ENCODE data around the gene HS3ST3A1.

The HS3ST3A1 gene

DNA sequence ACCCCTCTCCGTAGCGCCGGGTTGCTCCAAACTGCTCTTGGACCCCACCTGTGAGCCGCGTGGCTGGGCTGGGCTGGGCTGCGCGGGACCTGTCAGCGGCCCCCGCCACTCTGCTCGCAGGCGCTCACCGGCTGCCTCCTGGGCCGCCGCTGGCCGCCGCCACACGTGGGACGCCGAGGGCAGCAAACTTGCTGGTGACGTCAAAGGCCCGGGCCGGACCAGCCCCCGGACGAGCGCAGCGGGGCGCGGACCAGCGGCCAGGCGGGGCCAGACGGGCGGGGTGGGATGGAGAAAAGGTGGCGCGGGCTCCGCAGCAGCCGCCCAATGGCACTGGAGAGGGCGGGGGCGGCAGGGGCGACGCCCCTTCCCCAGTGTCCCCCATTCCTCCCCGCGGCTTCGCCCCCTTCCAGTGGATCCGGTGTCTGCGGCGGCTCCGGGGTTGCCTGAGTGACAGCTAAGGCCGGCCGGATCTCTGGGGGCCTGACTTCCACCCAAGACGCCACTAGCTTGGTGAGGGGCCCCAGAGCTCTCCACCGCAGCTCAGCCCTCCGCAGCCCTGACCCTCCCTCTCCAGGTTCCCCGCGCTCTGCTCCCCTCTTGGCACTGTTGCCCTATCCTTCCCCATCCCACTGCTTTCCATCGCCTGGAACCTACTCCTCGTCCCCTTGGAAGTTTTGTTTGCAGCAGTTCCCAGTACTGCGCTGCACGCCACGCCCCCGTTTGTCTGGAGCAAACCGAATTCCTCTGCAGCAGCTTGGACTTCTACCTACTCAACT is at the start of gene HS3ST3A1:
TSS of gene HS3ST3A1 (minus strand) at position 154 of the 776 bp plus-strand sequence. CDS start 800 bp downstream, outside the sequence.
- DNase-seq = no peak

DNA sequence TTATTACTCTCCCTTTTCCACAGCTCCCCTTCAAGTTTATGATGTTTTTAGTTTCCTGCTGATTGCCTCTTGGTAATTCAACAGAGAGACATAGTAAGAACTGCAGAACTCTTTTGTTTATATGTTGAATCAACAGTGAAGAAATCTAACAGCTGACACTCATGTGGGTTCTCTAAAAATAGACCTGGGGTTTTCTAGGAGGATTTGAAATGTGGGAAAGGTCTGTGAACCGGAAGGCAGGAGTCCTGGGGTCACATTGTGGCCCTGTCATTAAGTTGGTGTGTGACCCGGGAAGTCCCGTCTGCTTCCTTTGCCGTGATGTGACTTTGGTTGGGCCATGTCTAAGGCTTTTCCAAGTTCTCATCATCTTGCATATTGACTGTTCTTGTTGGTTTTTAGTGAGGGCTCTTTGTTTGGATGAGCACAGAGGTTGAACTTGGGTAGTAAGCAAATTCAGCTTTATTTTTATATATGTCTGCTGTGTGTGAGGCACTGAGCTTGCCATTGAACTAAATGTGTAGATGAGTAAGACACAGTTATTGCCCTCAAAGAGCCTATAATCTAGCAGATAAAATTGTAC is 48.5 kb upstream of the HS3ST3A1 start:
- DNase-seq = no peak

DNA sequence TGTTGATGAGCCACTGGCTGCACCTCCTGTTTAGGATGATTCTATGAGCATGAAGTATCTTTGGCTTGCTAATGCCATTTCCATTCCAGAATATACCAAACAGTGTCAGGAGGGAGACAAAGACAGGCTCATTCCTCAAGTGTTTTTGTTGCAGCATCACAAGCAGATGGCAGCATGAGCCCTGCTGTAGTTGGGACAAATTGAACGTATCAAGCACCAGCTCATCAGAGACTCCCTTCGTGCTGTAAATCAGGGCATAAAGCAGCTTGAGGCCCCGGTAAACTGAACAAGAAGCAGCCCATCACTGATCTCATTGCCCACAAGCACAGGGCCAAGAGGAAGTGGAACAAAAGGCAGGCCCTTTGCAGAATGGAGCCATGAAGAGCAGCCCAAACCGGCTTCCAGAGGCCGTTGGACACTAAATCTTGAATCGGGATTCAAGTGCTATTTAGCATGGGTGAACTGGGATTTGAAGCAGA is 45.9 kb upstream of the HS3ST3A1 start:
- DNase-seq = no peak

DNA sequence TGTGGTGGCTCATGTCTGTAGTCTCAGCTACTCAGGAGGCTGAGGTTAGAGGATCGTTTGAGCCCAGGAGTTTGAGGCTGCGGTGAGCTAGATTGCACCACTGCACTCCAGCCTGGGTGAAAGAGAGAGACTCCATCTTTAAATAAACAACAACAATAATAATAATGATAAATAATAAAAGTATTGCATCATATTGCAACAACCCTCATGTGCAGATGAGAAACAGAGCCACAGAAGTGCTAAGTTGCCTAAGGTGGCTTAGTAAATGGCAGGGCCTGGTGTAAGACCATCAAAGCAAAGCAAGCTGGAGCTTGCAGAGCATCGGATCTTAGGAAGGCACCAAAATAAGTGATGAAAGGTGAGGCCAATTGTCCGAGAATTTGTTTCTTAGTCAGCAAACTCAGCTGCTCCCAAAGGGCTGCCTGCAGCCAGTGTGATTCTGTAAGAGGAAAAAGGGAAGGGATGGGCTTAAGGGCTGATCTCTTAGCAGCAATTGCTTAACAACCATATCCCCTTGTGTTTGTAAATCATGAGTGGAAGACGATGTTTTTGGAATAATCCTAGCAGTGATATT is 45.3 kb upstream of the HS3ST3A1 start:
- no peak for DNase-seq

DNA sequence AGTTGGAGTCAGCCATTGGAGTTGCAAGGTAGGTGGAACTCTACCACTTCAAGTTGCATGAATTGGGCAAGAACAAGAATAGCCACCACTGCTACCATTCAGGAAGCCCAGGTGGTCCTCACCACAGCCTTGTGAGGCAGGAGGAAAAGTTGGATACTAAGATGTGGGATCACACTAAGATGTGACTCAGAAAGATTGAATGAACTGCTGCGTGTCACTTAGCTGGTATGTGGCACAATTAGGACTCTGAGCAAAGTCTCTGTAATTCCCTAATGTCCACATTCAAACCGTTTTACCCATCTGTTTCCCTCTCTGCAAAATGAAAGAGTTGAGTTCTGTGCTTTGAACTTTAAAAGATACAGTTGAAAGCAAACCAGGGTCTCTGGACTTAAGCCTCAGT is 44.7 kb upstream of the HS3ST3A1 start:
- no peak for DNase-seq

- no peak for DNase-seq
Measured at GRCh38 chr17:13643180-13643579, 41.5 kb upstream of the HS3ST3A1 start.

DNA sequence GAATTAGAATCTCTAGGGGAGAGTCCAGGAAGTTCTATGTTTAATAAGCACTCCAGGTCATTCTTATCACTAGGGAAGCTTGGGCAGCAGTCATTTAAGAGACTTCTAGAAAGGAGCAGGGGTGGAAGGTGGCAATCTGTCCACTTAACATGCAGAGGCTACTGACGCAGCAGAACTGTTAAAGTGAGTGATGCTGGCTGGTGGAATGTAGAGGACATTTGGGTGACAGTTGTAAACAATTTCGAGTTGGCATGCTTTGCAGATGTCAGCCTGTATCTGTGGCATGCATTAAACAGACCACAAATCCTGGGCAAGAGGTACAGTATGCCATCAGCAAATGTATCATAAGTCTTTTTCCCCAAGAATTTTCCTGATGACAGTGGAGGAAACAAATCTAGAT is 40.5 kb upstream of the HS3ST3A1 start:
- no peak for DNase-seq

DNA sequence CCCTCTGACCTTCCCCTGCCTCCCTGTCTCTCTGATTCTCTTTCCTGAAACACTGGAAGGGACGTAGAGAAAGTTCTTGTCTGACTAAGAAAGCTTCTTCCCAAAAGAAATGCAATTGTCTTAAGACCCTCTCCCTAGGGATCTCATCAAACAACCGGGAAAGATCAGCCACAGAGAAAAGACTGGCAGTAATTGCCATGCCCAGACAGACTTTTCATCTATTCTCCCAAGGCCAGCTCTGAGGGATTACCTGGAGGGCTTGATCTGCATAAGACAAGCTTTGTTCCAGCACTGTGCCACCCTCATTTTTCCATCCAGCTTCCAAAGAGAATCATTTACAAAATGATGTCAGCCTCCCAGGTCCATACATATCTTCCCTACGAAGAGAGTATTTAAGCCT is 38.8 kb upstream of the HS3ST3A1 start:
- no peak for DNase-seq

- DNase-seq = no peak
Measured at GRCh38 chr17:13638855-13639458, 37.2 kb upstream of the HS3ST3A1 start.

DNA sequence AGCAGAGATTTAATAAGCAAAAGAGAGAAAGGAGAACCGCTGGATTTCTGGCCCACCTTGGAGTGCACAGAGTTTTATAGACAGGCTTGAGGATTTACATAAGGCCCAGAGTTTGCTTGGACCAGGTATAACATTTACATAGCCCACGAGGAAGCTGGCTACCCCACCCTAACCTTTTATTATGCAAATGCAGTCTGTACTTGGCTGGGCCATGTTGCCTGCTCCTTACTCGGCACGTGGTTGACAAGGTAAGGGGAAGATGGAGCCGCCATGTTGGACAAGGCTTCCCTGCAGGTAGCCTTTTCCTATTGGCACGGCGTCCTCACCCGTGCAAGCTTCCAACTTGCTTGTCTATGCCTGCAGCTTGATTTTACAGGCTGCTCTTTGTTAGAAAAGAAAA is 35.2 kb upstream of the HS3ST3A1 start:
- no peak for DNase-seq

- no peak for DNase-seq
Measured at GRCh38 chr17:13635951-13636350, 34.2 kb upstream of the HS3ST3A1 start.

DNA sequence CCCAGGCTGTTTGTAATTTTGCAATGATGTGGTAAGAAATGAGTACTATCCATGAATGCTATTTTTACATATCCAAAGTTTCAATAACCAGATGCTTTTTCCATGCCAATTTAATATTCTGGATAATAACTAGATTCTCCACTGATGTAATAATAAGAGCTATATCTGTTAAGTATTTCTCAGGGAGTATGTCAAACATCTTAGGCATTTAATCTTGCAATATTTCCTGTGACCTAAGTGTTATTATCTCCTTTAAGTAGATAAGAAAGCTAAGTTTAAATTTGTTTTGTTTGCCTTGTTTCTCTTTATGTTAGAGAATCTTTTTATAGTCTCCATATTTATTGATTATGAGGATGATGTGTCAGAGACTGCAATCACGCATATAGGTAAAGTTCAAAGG is 32.3 kb upstream of the HS3ST3A1 start:
- DNase-seq = no peak

DNA sequence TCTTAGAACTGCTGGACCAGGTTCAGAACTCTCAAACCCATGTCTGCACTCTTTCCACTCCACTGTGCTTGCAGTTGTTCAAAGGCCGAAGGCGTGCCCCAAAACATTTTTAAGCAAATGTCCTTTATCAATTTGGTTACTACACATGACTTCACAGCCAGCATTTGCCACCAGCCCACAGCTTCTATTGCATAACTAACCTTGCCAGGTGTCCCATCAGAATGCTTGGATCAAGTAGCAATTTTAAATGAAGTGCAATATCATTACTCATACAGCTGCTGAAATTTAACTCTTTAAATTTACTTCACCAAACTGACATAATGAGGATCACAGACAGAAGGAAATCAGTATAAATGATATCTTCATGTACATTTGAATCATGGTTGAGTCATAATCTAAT is 29.8 kb upstream of the HS3ST3A1 start:
- no peak for DNase-seq

DNA sequence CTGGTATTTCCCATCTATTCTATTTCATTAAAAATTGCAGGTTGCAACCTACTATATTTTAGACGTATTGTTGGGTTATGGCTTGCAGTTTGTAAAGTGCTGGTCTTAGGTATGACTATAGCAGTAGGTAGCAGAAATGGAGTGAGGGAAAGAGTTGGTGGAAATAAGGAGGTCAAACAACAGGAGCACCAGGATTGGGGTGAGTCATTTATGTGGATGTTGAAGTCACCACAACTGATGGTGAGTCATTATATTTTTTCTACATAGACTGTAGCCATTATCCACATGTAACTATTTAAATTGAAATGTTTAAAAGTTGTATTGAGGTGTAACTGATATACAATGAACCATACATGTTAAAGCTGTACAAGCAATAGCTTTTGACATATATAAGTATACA is 25.0 kb upstream of the HS3ST3A1 start:
- DNase-seq = no peak

DNA sequence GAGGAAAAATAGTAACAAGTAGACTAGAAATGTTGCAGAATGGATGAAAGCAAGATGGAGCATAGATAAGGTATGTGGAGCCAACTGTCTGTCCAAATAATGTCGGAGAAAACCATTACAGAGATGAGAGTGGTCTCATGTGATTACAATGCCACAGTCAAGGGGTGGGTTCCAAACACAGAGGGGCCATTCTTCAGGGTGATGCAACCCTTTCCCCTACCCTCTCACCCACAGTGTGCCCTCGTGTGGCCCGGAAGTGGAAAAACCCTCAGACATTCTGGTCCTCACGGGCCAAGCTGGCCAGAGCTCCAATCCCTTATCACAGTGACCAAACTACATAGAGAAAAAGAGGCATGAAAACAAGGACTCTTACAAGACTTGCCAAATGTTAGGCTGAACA is 17.7 kb upstream of the HS3ST3A1 start:
- no peak for DNase-seq

- no peak for DNase-seq
Measured at GRCh38 chr17:13616031-13616430, 14.3 kb upstream of the HS3ST3A1 start.

GRCh38 chr17:13609941-13610340 is 8.2 kb upstream of the HS3ST3A1 start:
- no peak for DNase-seq

DNA sequence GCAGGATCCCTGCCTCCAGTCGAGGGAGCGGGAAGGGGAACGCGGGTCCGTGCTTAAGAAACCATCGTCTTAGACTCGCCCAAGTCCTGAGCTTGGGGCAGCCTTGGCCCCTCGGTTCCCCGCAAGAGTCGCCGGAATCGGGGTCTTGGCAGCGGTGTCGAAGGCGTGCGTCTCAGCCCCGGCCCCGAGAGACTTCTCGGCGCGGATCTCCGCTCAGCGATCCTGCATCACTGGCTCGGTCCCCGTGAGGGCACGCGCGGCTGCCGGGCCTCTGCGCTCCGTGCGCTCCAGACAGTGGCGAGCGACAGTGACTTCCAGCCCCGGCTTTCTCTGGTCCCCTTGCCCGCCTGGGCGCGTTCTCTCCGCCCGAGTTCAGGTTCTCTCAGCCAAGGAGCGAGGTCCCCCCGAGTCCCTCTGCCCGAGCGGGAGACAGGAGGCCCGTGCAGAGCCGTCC is 380 bp downstream of the HS3ST3A1 start:
- DNase-seq = no peak

DNA sequence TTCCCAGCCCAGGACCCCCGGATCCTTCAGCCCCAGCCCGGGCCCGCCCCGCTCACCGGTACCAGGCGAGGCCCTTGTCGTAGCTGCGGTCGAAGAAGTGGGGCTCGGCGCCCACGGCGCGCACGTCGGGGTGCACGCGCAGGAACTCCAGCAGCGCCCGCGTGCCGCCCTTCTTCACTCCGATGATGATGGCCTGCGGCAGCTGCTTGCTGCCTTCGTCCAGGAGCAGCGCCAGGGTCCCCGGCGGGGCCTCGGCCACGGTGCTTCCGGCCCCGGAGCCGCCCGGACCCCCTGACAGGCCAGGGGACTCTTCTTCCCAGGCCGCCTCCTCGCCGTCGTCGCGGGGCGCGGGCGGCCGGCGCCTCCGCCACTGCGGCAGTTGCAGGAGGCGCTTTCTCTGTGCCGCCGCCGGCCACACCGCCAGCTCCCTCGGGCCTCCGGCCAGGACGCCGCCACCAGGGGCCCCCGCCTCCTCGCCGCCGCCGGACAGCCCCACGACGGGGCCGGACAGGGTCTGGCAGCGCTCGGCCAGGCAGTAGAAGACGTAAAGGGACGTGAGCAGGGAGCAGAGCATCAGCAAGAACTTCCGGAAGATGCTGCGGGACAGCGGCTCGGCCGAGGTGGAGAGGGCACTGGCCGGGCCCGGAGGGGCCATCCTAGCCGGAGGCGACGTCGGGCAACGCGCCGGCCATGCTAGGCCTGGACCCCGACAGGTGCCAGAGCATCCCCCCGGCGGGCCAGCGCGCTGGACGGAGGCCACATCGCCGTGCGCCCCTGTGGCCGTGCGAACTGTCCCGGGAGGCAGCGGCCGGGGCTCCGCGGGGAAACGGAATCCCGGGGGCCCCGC is 1.0 kb downstream of the HS3ST3A1 start:
- DNase-seq = no peak

GRCh38 chr17:13599864-13600263 is 1.9 kb downstream of the HS3ST3A1 start:
- DNase-seq = no peak

GRCh38 chr17:13599168-13599577 is 2.6 kb downstream of the HS3ST3A1 start:
- DNase-seq = no peak

DNA sequence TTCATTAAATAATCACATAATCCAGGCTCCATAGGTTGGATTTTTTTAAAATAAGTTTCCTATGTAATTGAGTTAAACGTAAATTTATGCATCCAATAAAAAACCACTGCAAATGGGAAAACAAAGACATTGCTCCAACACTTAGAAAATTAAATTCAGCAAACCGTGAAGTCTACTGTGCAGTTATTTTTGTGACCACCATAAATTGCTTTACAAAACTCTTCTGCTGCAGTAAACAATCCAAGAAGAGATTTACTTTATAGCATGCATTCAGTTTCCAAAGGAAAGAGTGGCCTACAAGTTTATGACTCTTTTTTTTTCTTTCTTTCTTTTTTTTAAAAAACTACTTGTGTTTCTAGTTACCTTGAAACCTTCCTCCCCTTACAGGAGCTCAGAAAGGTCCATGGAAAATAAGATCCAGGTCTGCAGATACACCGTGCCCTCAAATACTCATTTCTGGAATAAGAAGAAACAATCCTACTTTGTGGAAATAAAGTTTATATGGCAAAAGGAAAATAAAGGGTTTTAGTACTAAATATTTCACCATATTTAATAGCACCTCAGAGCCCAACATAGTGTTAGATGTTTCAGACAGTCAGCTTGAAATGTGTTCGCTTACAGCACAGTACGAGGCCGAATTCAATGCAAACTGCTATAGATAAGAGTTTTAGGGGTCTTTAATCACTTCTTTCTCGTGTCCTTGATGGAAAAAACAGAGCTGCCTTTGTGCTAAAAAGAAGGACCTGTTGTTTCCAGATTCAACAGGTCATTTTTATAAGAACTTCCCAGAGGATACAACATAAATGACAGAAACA is 3.2 kb downstream of the HS3ST3A1 start:
- DNase-seq = no peak
